ENCODE data around the gene TRAK1.

Gene TRAK1

GRCh38 chr3:42179110-42179725, 88.1 kb downstream of the TRAK1 start:
- no peak for TF ChIP-seq TAF1 (IDR thresholded peaks at IDR 0.05; ENCODE audit: low read depth, low read length)
- no peak for TF ChIP-seq POU2F2 (IDR thresholded peaks at IDR 0.05; ENCODE audit: low read depth, low read length)
- TF ChIP-seq POLR2AphosphoS5 (IDR thresholded peaks at IDR 0.05; ENCODE audit: low read depth, low read length): no peak
- TF ChIP-seq SPI1 (IDR thresholded peaks at IDR 0.05; ENCODE audit: low read depth, low read length): no peak
- no peak for TF ChIP-seq POLR2A (IDR thresholded peaks at IDR 0.05; ENCODE audit: low read depth, low read length)
- TF ChIP-seq PAX5 (IDR thresholded peaks at IDR 0.05; ENCODE audit: insufficient read depth, low read length, severe bottlenecking): no peak
- DNase-seq (ENCODE audit: insufficient read length, low spot score): no peak
- no peak for FAIRE-seq

GRCh38 chr3:42180901-42181300, 89.7 kb downstream of the TRAK1 start:
- TF ChIP-seq POLR2A (IDR thresholded peaks at IDR 0.05; ENCODE audit: low read depth, low read length) (no peak), POLR2AphosphoS5 (IDR thresholded peaks at IDR 0.05; ENCODE audit: low read depth, low read length) (no peak), POU2F2 (IDR thresholded peaks at IDR 0.05; ENCODE audit: low read depth, low read length) (no peak), PAX5 (IDR thresholded peaks at IDR 0.05; ENCODE audit: insufficient read depth, low read length, severe bottlenecking) (no peak), SPI1 (IDR thresholded peaks at IDR 0.05; ENCODE audit: low read depth, low read length) (no peak), TAF1 (IDR thresholded peaks at IDR 0.05; ENCODE audit: low read depth, low read length) (no peak)
- no peak for DNase-seq (ENCODE audit: insufficient read length, low spot score)
- FAIRE-seq: no peak

GRCh38 chr3:42182555-42182954, 91.4 kb downstream of the TRAK1 start:
- DNase-seq (ENCODE audit: insufficient read length, low spot score) (no peak), FAIRE-seq (no peak)
- TF ChIP-seq SPI1 (IDR thresholded peaks at IDR 0.05; ENCODE audit: low read depth, low read length): no peak
- no peak for TF ChIP-seq PAX5 (IDR thresholded peaks at IDR 0.05; ENCODE audit: insufficient read depth, low read length, severe bottlenecking)
- TF ChIP-seq POU2F2 (IDR thresholded peaks at IDR 0.05; ENCODE audit: low read depth, low read length): no peak
- TF ChIP-seq POLR2AphosphoS5 (IDR thresholded peaks at IDR 0.05; ENCODE audit: low read depth, low read length): no peak
- no peak for TF ChIP-seq TAF1 (IDR thresholded peaks at IDR 0.05; ENCODE audit: low read depth, low read length)
- TF ChIP-seq POLR2A (IDR thresholded peaks at IDR 0.05; ENCODE audit: low read depth, low read length): no peak

GRCh38 chr3:42183991-42184632, 93.0 kb downstream of the TRAK1 start:
- DNase-seq (ENCODE audit: insufficient read length, low spot score) (no peak), FAIRE-seq (no peak)
- TF ChIP-seq SPI1 (IDR thresholded peaks at IDR 0.05; ENCODE audit: low read depth, low read length) (no peak), POU2F2 (IDR thresholded peaks at IDR 0.05; ENCODE audit: low read depth, low read length) (no peak), TAF1 (IDR thresholded peaks at IDR 0.05; ENCODE audit: low read depth, low read length) (no peak), PAX5 (IDR thresholded peaks at IDR 0.05; ENCODE audit: insufficient read depth, low read length, severe bottlenecking) (no peak), POLR2AphosphoS5 (IDR thresholded peaks at IDR 0.05; ENCODE audit: low read depth, low read length) (no peak), POLR2A (IDR thresholded peaks at IDR 0.05; ENCODE audit: low read depth, low read length) (no peak)

GRCh38 chr3:42184651-42185443, 93.7 kb downstream of the TRAK1 start:
- no peak for DNase-seq (ENCODE audit: insufficient read length, low spot score)
- no peak for FAIRE-seq
- no peak for TF ChIP-seq POLR2AphosphoS5 (IDR thresholded peaks at IDR 0.05; ENCODE audit: low read depth, low read length)
- TF ChIP-seq TAF1 (IDR thresholded peaks at IDR 0.05; ENCODE audit: low read depth, low read length): no peak

GRCh38 chr3:42187936-42188335, 96.8 kb downstream of the TRAK1 start:
- FAIRE-seq (no peak), DNase-seq (ENCODE audit: insufficient read length, low spot score) (no peak)
- TF ChIP-seq POLR2A (IDR thresholded peaks at IDR 0.05; ENCODE audit: low read depth, low read length): no peak
- TF ChIP-seq SPI1 (IDR thresholded peaks at IDR 0.05; ENCODE audit: low read depth, low read length): no peak
- TF ChIP-seq POU2F2 (IDR thresholded peaks at IDR 0.05; ENCODE audit: low read depth, low read length): no peak
- TF ChIP-seq PAX5 (IDR thresholded peaks at IDR 0.05; ENCODE audit: insufficient read depth, low read length, severe bottlenecking): no peak
- no peak for TF ChIP-seq TAF1 (IDR thresholded peaks at IDR 0.05; ENCODE audit: low read depth, low read length)
- TF ChIP-seq POLR2AphosphoS5 (IDR thresholded peaks at IDR 0.05; ENCODE audit: low read depth, low read length): no peak

- FAIRE-seq (no peak), DNase-seq (ENCODE audit: insufficient read length, low spot score) (no peak)
- TF ChIP-seq SPI1 (IDR thresholded peaks at IDR 0.05; ENCODE audit: low read depth, low read length): no peak
- no peak for TF ChIP-seq POU2F2 (IDR thresholded peaks at IDR 0.05; ENCODE audit: low read depth, low read length)
- no peak for TF ChIP-seq PAX5 (IDR thresholded peaks at IDR 0.05; ENCODE audit: insufficient read depth, low read length, severe bottlenecking)
- TF ChIP-seq TAF1 (IDR thresholded peaks at IDR 0.05; ENCODE audit: low read depth, low read length): no peak
- no peak for TF ChIP-seq POLR2AphosphoS5 (IDR thresholded peaks at IDR 0.05; ENCODE audit: low read depth, low read length)
- no peak for TF ChIP-seq POLR2A (IDR thresholded peaks at IDR 0.05; ENCODE audit: low read depth, low read length)
Measured at GRCh38 chr3:42188376-42188775, 97.2 kb downstream of the TRAK1 start.

- FAIRE-seq (no peak), DNase-seq (ENCODE audit: insufficient read length, low spot score) (no peak)
- TF ChIP-seq POU2F2 (IDR thresholded peaks at IDR 0.05; ENCODE audit: low read depth, low read length) (no peak), SPI1 (IDR thresholded peaks at IDR 0.05; ENCODE audit: low read depth, low read length) (no peak), TAF1 (IDR thresholded peaks at IDR 0.05; ENCODE audit: low read depth, low read length) (no peak), PAX5 (IDR thresholded peaks at IDR 0.05; ENCODE audit: insufficient read depth, low read length, severe bottlenecking) (no peak), POLR2A (IDR thresholded peaks at IDR 0.05; ENCODE audit: low read depth, low read length) (no peak), POLR2AphosphoS5 (IDR thresholded peaks at IDR 0.05; ENCODE audit: low read depth, low read length) (no peak)
Measured at GRCh38 chr3:42189001-42189460, 97.9 kb downstream of the TRAK1 start.

- FAIRE-seq (no peak), DNase-seq (ENCODE audit: insufficient read length, low spot score) (no peak)
Measured at GRCh38 chr3:42189736-42190135, 98.6 kb downstream of the TRAK1 start.

More at GRCh38 chr3:42189736-42190135, 98.6 kb downstream of the TRAK1 start:
- TF ChIP-seq POU2F2 (IDR thresholded peaks at IDR 0.05; ENCODE audit: low read depth, low read length) (no peak), TAF1 (IDR thresholded peaks at IDR 0.05; ENCODE audit: low read depth, low read length) (no peak), POLR2A (IDR thresholded peaks at IDR 0.05; ENCODE audit: low read depth, low read length) (no peak), POLR2AphosphoS5 (IDR thresholded peaks at IDR 0.05; ENCODE audit: low read depth, low read length) (no peak), SPI1 (IDR thresholded peaks at IDR 0.05; ENCODE audit: low read depth, low read length) (no peak), PAX5 (IDR thresholded peaks at IDR 0.05; ENCODE audit: insufficient read depth, low read length, severe bottlenecking) (no peak)

All from GM12891 (cell line).